Caco-2 (cell line): ENCODE results near the gene PUS7. TPM values are rescaled to one million over a fixed set of nuclear protein-coding genes. Genes with fewer than 3 reads are reported as not detected.

ENCODE experiments used
- BruUV-seq: library from RNA; stranded (reverse); fragments of 400-500 nt; replicated peaks from 2 replicates; lab custom pipeline; 2021; lab: Mats Ljungman, UMichigan
- CTCF ChIA-PET: fragments of 300-600 bp; sonication (Branson Sonifier 250); formaldehyde crosslinking; loops from one replicate; lab custom pipeline; 2022; ENCODE audit warnings: antibody characterized with exemption; lab: Charles Lee
- POLR2A ChIA-PET: fragments of 300-600 bp; sonication (Branson Sonifier 250); formaldehyde crosslinking; loops from one replicate; lab custom pipeline; 2022; ENCODE audit warnings: antibody characterized with exemption; lab: Charles Lee
- DNase-seq, 2 experiments: peaks; one replicate each; pipeline versions ENCODE4 v3.0.0 to v3.0.0-alpha.2; 2020 to 2022
- H3K27me3 ChIP-seq: replicated peaks from 2 replicates; pipeline ENCODE4 v1.6.0; 2011; ENCODE audit warnings: low read length; ENCODE audit not compliant: control insufficient read depth, insufficient read depth
- H3K36me3 ChIP-seq: 2 replicates; pipeline ENCODE4 v1.5.1; 2011; ENCODE audit warnings: low read length; ENCODE audit not compliant: control insufficient read depth, insufficient read depth
- H3K4me1 ChIP-seq: fragments of 250-450 bp; sonication (Bioruptor Pico); 2 replicates; pipeline ENCODE4 v1.5.1; 2020; ENCODE audit warnings: mild to moderate bottlenecking
- H3K4me3 ChIP-seq: 2 replicates; pipeline ENCODE4 v1.5.1; 2011; ENCODE audit warnings: low read depth, mild to moderate bottlenecking, control low read depth, low read length
- H3K9me3 ChIP-seq: fragments of 250-450 bp; sonication (Bioruptor Pico); 2 replicates; pipeline ENCODE4 v1.5.1; 2020; ENCODE audit warnings: mild to moderate bottlenecking, moderate library complexity
- H3K27ac Mint-ChIP-seq: one replicate; pipeline ENCODE4 v1.8.0; 2022; ENCODE audit warnings: mixed read lengths; ENCODE audit not compliant: unreplicated experiment
- H3K27me3 Mint-ChIP-seq: one replicate; pipeline ENCODE4 v1.8.0; 2022; ENCODE audit warnings: mixed read lengths; ENCODE audit not compliant: insufficient read depth, unreplicated experiment
- H3K36me3 Mint-ChIP-seq: one replicate; pipeline ENCODE4 v1.8.0; 2022; ENCODE audit warnings: mild to moderate bottlenecking, mixed read lengths; ENCODE audit not compliant: insufficient read depth, unreplicated experiment
- H3K4me1 Mint-ChIP-seq: one replicate; pipeline ENCODE4 v1.8.0; 2022; ENCODE audit warnings: low read depth, mixed read lengths; ENCODE audit not compliant: unreplicated experiment
- H3K4me3 Mint-ChIP-seq: one replicate; pipeline ENCODE4 v1.8.0; 2022; ENCODE audit warnings: mild to moderate bottlenecking, moderate library complexity, mixed read lengths; ENCODE audit not compliant: unreplicated experiment
- H3K9me3 Mint-ChIP-seq: one replicate; pipeline ENCODE4 v1.8.0; 2022; ENCODE audit warnings: mixed read lengths; ENCODE audit not compliant: unreplicated experiment
- intact Hi-C: fragments of 100-400 bp; cut with micrococcal nuclease; formaldehyde crosslinking; loops from one replicate; pipeline ENCODE4 v1.10.0; 2022; ENCODE audit not compliant: unreplicated experiment
- total RNA-seq: library from RNA; stranded (reverse); gene quantifications from 2 replicates; pipeline ENCODE4 v1.2.3, GENCODE V29; 2022
- TF ChIP-seq, protein P1 (sequence below), 2 experiments: fragments of 200-600 bp in 1 of 2; IDR thresholded peaks; 1 replicate in 1 of 2; 2 replicates in 1 of 2; pipeline versions ENCODE4 v1.5.1 to v1.8.0; 2011 to 2022; ENCODE audit warnings: antibody characterized with exemption in 1 of 2, control low read depth in 1 of 2, inconsistent platforms in 1 of 2, low read depth in 1 of 2, low read length in 1 of 2, mild to moderate bottlenecking in 1 of 2, moderate library complexity in 1 of 2; ENCODE audit not compliant: insufficient read depth in 1 of 2, severe bottlenecking in 1 of 2, unreplicated experiment in 1 of 2

Gene PUS7
- total RNA-seq, 1 experiment from 2014 or later: 36.3 TPM

DNA sequence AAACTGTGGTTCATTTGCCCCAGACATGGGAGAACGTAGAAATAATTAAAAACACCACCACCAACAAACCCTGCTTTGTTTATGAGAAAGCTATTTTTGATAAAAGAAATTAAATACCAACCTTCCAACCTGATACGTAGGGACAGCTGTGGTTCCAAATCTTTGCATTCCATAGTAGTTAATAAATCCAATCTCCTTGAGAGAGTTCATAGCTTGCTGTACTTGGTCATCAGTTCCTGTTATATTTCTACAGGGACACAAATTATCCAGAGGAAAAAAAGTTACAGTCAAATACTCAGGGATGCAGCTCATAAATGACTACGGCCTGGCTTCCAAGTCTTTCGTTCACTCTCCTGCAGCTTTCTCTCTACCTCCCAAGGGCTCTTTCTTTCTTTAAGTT is 41.1 kb downstream of the PUS7 start:
- ChIA-PET POLR2A (interaction anchor here (0.6 kb wide), 1 partner anchor 1675 kb away, joined by 5 read pairs; no protein-coding TSS in a partner anchor), CTCF (no interaction called here)
- H3K36me3 Mint-ChIP-seq: peaks cover 73% of the 10 kb centered on the region
- Histone ChIP-seq H3K27me3 (no peaks in the 10 kb centered on the region), H3K36me3 (no peaks in the 10 kb centered on the region; the same call in 1 of the 2 replicates), H3K9me3 (no peaks in the 10 kb centered on the region), H3K4me3 (no peak overlapping the region), H3K4me1 (no peaks in the 10 kb centered on the region)
- intact Hi-C loops: no loop called here
- TF ChIP-seq, protein P1, sequence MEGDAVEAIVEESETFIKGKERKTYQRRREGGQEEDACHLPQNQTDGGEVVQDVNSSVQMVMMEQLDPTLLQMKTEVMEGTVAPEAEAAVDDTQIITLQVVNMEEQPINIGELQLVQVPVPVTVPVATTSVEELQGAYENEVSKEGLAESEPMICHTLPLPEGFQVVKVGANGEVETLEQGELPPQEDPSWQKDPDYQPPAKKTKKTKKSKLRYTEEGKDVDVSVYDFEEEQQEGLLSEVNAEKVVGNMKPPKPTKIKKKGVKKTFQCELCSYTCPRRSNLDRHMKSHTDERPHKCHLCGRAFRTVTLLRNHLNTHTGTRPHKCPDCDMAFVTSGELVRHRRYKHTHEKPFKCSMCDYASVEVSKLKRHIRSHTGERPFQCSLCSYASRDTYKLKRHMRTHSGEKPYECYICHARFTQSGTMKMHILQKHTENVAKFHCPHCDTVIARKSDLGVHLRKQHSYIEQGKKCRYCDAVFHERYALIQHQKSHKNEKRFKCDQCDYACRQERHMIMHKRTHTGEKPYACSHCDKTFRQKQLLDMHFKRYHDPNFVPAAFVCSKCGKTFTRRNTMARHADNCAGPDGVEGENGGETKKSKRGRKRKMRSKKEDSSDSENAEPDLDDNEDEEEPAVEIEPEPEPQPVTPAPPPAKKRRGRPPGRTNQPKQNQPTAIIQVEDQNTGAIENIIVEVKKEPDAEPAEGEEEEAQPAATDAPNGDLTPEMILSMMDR (IDR thresholded peaks at IDR 0.05; ENCODE audit: insufficient read depth in 1 of 2, low read depth in 1 of 2, low read length in 1 of 2, severe bottlenecking in 1 of 2, unreplicated experiment in 1 of 2): no peak
- no peak overlapping the region for H3K27ac Mint-ChIP-seq
- H3K4me3 Mint-ChIP-seq: no peak overlapping the region
- no peaks in the 10 kb centered on the region for H3K9me3 Mint-ChIP-seq
- H3K27me3 Mint-ChIP-seq: no peaks in the 10 kb centered on the region
- H3K4me1 Mint-ChIP-seq: no peaks in the 10 kb centered on the region
- no peak for DNase-seq
- BruUV-seq: no TSS peak

DNA sequence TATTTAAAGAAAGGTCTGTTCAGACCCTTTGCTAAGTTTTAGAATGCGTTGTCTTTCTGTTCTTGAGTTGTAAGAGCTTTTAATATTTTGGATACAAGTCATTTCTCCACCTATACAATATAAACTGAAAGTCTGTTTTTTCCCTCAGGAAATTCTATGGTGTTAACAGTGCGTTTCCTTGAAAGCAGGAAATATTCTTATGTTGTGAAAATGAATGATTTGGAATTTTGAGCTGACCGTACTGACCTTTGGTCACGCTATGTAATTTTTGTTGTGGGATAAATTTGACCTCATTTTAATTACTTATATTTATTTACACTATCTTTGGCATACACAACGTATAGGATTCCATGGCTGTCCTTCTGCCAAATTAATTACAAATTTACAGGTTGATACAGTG is 43.5 kb downstream of the PUS7 start:
- Mint-ChIP-seq H3K4me3 (no peak overlapping the region), H3K4me1 (no peaks in the 10 kb centered on the region), H3K36me3 (peaks cover 58% of the 10 kb centered on the region), H3K27me3 (no peaks in the 10 kb centered on the region), H3K27ac (no peak overlapping the region), H3K9me3 (no peaks in the 10 kb centered on the region)
- no peaks in the 10 kb centered on the region; the same call in 1 of the 2 replicates for H3K36me3 ChIP-seq
- BruUV-seq: no TSS peak
- CTCF ChIA-PET: no interaction called here
- no peaks in the 10 kb centered on the region for H3K4me1 ChIP-seq
- intact Hi-C loops: no loop called here
- no peaks in the 10 kb centered on the region for H3K9me3 ChIP-seq
- H3K4me3 ChIP-seq: no peak overlapping the region
- H3K27me3 ChIP-seq: no peaks in the 10 kb centered on the region
- TF ChIP-seq, protein P1 (IDR thresholded peaks at IDR 0.05; ENCODE audit: insufficient read depth in 1 of 2, low read depth in 1 of 2, low read length in 1 of 2, severe bottlenecking in 1 of 2, unreplicated experiment in 1 of 2): no peak
- POLR2A ChIA-PET: no interaction called here
- DNase-seq: no peak

DNA sequence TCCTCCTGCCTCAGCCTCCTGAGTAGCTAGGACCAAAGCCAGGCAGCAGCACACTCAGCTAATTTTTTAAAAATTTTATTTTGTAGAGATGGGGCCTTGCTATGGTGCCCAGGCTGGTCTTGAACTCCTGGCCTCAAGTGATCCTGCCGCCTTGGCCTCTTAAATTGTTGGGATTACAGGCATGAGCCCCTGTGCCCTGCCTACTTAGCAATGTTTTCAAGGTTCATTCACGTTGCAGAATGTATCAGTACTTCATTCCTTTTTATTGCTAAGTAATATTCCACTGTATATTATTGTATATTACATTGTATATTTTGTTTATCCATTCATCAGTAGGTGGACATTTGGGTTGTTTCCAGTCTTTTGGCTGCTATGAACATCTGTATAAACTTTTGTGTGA is 44.2 kb downstream of the PUS7 start:
- Histone ChIP-seq H3K4me1 (no peaks in the 10 kb centered on the region), H3K9me3 (no peaks in the 10 kb centered on the region), H3K36me3 (no peaks in the 10 kb centered on the region; the same call in 1 of the 2 replicates), H3K4me3 (no peak overlapping the region), H3K27me3 (no peaks in the 10 kb centered on the region)
- Mint-ChIP-seq H3K4me3 (no peak overlapping the region), H3K4me1 (no peaks in the 10 kb centered on the region), H3K27me3 (no peaks in the 10 kb centered on the region), H3K36me3 (peaks cover 57% of the 10 kb centered on the region), H3K27ac (no peak overlapping the region), H3K9me3 (no peaks in the 10 kb centered on the region)
- intact Hi-C loops: no loop called here
- POLR2A ChIA-PET: no interaction called here
- CTCF ChIA-PET: no interaction called here
- TF ChIP-seq, protein P1 (IDR thresholded peaks at IDR 0.05; ENCODE audit: insufficient read depth in 1 of 2, low read depth in 1 of 2, low read length in 1 of 2, severe bottlenecking in 1 of 2, unreplicated experiment in 1 of 2): no peak
- DNase-seq: no peak
- no TSS peak for BruUV-seq
